HepG2 (cell line): ENCODE results near the gene PTMA. TPM values are rescaled to one million over a fixed set of nuclear protein-coding genes. Genes with fewer than 3 reads are reported as not detected.

Experiments
- CHD2 ChIP-seq: IDR thresholded peaks from 2 replicates; pipeline ENCODE4 v1.6.1; 2011; ENCODE audit warnings: low read depth, low read length, improper control_type of control experiment
- NFKBIZ ChIP-seq: IDR thresholded peaks from 2 replicates; pipeline ENCODE4 v1.6.1; 2018; ENCODE audit warnings: missing genetic modification reagents, missing compliant biosample characterization
- NR3C1 ChIP-seq: sonication (generic); formaldehyde crosslinking; IDR thresholded peaks from 2 replicates; pipeline ENCODE4 v1.4.0; 2020; ENCODE audit warnings: missing genetic modification reagents
- PPARG ChIP-seq: conservative IDR thresholded peaks from 2 replicates; pipeline ENCODE4 v1.6.1; 2016; ENCODE audit warnings: missing biosample characterization, missing genetic modification reagents
- RAD51 ChIP-seq: fragments of 450-650 bp; IDR thresholded peaks from 2 replicates; pipeline ENCODE4 v1.6.1; 2016; ENCODE audit warnings: borderline replicate concordance
- SOX13 ChIP-seq, 3 experiments: fragments of 450-650 bp in 1 of 3; sonication (generic) in 1 of 3; formaldehyde crosslinking in 1 of 3; IDR thresholded peaks in 2 of 3; conservative IDR thresholded peaks in 1 of 3; 2 replicates each; pipeline versions ENCODE4 v1.5.0 to v1.6.1; 2016 to 2020; ENCODE audit warnings: antibody characterized with exemption in 1 of 3, mild to moderate bottlenecking in 1 of 3, missing compliant biosample characterization in 1 of 3, missing genetic modification reagents in 1 of 3, moderate library complexity in 1 of 3
- ZBTB3 ChIP-seq: sonication (generic); formaldehyde crosslinking; IDR thresholded peaks from 2 replicates; pipeline ENCODE4 v1.4.0; 2020; ENCODE audit warnings: low read depth, mild to moderate bottlenecking, moderate library complexity, missing genetic modification reagents, borderline replicate concordance
- ZC3H4 ChIP-seq: sonication (generic); formaldehyde crosslinking; IDR thresholded peaks from 2 replicates; pipeline ENCODE4 v1.4.0; 2020; ENCODE audit warnings: missing genetic modification reagents, borderline replicate concordance
- ZNF780A ChIP-seq: sonication (generic); formaldehyde crosslinking; IDR thresholded peaks from 2 replicates; pipeline ENCODE4 v1.8.0; 2022; ENCODE audit warnings: mild to moderate bottlenecking, missing genetic modification reagents, moderate library complexity
- ZNF781 ChIP-seq: sonication (generic); formaldehyde crosslinking; IDR thresholded peaks from 2 replicates; pipeline ENCODE4 v1.5.1; 2020; ENCODE audit warnings: borderline replicate concordance, mild to moderate bottlenecking, missing genetic modification reagents; ENCODE audit errors: not compliant biosample characterization
- ZSCAN31 ChIP-seq: sonication (generic); formaldehyde crosslinking; IDR thresholded peaks from 2 replicates; pipeline ENCODE4 v1.5.0; 2020; ENCODE audit warnings: low read depth, mild to moderate bottlenecking, missing genetic modification reagents
- polyA plus RNA-seq, 8 experiments: library from polyadenylated mRNA; depleted of rRNA in 3 of 8; stranded (reverse) in 7 of 8; unstranded in 1 of 8; fragments of >200 nt; fragmentation: Illumina TruSeq in 4 of 8; extraction: Trizol in 4 of 8; gene quantifications; 2 replicates each; pipeline versions ENCODE4 v1.2.1 to v1.2.3, GENCODE V29; 2011 to 2016; ENCODE audit warnings: low read depth in 4 of 8, missing spikeins in 1 of 8, mixed read lengths in 1 of 8; ENCODE audit not compliant: insufficient read depth in 1 of 8
- total RNA-seq, 5 experiments: library from RNA; depleted of rRNA; stranded (reverse); fragments of >200 nt; fragmentation: Illumina TruSeq; extraction: Trizol; gene quantifications; 2 replicates each; pipeline ENCODE4 v1.2.3, GENCODE V29; 2016; ENCODE audit warnings: low read depth in 1 of 5
- TF ChIP-seq, protein P1 (sequence below), 2 experiments: fragments of 450-650 bp in 1 of 2; sonication (generic) in 1 of 2; formaldehyde crosslinking in 1 of 2; IDR thresholded peaks; 2 replicates each; pipeline versions ENCODE4 v1.6.1 to v1.8.0; 2016 to 2022; ENCODE audit warnings: antibody characterized with exemption in 1 of 2, mild to moderate bottlenecking in 1 of 2, missing genetic modification reagents in 1 of 2
- TF ChIP-seq, protein P2 (sequence below): sonication (generic); formaldehyde crosslinking; IDR thresholded peaks from 2 replicates; pipeline ENCODE4 v1.5.0; 2020; ENCODE audit warnings: missing genetic modification reagents, mild to moderate bottlenecking, borderline replicate concordance
- TF ChIP-seq, protein P3 (sequence below): sonication (generic); formaldehyde crosslinking; IDR thresholded peaks from 2 replicates; pipeline ENCODE4 v1.5.0; 2020; ENCODE audit warnings: missing genetic modification reagents

PTMA gene
- total and polyA plus RNA-seq, 2 of the 13 experiments (the other 11 are each of a cell fraction or from before 2014, with no cell fraction given), result 190 to 1,086 TPM

DNA sequence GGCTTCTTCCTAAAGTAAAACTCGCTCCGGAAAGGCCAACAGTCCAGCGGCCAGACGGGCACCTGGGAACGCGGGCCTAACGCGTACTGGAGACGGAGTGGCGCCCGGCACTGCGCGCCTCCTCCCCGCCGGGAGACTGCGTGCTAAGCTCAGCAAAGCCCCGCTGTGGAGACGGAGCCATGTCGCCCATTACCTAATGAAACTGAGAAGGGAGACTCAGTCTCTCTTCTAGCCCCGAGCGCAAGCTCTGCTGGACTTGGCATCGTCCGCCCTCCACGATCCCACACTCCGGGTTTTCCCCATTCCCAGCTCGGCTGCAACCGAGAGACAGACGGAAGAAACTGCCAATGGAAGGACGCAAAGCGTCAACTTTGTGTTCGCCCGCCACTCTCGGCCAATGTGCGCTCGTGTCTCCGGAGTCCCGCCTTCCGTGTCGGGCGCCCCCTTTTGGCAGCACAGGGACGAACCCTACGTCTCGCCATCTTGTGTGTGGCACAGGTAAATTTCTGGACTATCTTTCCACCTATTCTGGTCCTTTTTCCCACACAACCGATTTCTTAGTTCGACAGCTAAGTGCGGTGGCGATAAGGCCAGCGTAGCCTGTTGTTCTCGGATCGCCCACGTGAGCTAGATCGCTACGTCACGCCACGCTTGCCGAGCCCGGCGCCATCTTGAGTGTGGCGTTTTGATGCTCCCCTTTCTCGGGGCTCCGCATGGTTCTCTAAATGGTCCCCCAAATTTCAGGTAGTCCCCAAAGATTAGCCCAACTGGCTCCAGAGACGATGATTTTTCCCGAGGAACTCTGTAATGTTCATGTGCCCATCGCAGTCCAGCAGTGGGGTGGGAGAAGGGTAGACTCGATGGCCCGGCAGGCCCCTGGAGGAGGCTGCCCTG, 1.3 kb upstream of the PTMA start (continued):
- TF ChIP-seq, protein P1, sequence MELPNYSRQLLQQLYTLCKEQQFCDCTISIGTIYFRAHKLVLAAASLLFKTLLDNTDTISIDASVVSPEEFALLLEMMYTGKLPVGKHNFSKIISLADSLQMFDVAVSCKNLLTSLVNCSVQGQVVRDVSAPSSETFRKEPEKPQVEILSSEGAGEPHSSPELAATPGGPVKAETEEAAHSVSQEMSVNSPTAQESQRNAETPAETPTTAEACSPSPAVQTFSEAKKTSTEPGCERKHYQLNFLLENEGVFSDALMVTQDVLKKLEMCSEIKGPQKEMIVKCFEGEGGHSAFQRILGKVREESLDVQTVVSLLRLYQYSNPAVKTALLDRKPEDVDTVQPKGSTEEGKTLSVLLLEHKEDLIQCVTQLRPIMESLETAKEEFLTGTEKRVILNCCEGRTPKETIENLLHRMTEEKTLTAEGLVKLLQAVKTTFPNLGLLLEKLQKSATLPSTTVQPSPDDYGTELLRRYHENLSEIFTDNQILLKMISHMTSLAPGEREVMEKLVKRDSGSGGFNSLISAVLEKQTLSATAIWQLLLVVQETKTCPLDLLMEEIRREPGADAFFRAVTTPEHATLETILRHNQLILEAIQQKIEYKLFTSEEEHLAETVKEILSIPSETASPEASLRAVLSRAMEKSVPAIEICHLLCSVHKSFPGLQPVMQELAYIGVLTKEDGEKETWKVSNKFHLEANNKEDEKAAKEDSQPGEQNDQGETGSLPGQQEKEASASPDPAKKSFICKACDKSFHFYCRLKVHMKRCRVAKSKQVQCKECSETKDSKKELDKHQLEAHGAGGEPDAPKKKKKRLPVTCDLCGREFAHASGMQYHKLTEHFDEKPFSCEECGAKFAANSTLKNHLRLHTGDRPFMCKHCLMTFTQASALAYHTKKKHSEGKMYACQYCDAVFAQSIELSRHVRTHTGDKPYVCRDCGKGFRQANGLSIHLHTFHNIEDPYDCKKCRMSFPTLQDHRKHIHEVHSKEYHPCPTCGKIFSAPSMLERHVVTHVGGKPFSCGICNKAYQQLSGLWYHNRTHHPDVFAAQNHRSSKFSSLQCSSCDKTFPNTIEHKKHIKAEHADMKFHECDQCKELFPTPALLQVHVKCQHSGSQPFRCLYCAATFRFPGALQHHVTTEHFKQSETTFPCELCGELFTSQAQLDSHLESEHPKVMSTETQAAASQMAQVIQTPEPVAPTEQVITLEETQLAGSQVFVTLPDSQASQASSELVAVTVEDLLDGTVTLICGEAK (IDR thresholded peaks at IDR 0.05), result no peak
- TF ChIP-seq, protein P1 (CRISPR knock-in tag; IDR thresholded peaks at IDR 0.05), result no peak
- peak; percentile 59; the same call in 1 of the 2 replicates for TF ChIP-seq ZSCAN31 (CRISPR knock-in tag)
- no peak; the same call in 1 of the 2 replicates for TF ChIP-seq SOX13 (IDR thresholded peaks at IDR 0.05)
- TF ChIP-seq SOX13 (CRISPR knock-in tag; conservative IDR thresholded peaks at IDR 0.05 in 1 of 2, IDR thresholded peaks at IDR 0.05 in 1 of 2), result peak in 1 of 2 experiments; percentile 60; a peak in 2 of 4 replicates
- TF ChIP-seq NFKBIZ (CRISPR knock-in tag), result 0 out of 2 replicates have a peak, but pooled peaks have one; percentile 29
- TF ChIP-seq ZNF780A (CRISPR knock-in tag), result peak; percentile 69
- TF ChIP-seq ZC3H4 (CRISPR knock-in tag), result peak; percentile 72; the same call in 1 of the 2 replicates
- no peak for TF ChIP-seq ZNF781
- TF ChIP-seq CHD2, result peak; percentile 51; the same call in 1 of the 2 replicates
- TF ChIP-seq, protein P2, sequence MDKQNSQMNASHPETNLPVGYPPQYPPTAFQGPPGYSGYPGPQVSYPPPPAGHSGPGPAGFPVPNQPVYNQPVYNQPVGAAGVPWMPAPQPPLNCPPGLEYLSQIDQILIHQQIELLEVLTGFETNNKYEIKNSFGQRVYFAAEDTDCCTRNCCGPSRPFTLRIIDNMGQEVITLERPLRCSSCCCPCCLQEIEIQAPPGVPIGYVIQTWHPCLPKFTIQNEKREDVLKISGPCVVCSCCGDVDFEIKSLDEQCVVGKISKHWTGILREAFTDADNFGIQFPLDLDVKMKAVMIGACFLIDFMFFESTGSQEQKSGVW (CRISPR knock-in tag), result 0 out of 2 replicates have a peak, but pooled peaks have one; percentile 79
- TF ChIP-seq ZBTB3 (CRISPR knock-in tag), result no peak; the same call in 1 of the 2 replicates
- TF ChIP-seq, protein P3, sequence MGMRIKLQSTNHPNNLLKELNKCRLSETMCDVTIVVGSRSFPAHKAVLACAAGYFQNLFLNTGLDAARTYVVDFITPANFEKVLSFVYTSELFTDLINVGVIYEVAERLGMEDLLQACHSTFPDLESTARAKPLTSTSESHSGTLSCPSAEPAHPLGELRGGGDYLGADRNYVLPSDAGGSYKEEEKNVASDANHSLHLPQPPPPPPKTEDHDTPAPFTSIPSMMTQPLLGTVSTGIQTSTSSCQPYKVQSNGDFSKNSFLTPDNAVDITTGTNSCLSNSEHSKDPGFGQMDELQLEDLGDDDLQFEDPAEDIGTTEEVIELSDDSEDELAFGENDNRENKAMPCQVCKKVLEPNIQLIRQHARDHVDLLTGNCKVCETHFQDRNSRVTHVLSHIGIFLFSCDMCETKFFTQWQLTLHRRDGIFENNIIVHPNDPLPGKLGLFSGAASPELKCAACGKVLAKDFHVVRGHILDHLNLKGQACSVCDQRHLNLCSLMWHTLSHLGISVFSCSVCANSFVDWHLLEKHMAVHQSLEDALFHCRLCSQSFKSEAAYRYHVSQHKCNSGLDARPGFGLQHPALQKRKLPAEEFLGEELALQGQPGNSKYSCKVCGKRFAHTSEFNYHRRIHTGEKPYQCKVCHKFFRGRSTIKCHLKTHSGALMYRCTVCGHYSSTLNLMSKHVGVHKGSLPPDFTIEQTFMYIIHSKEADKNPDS (CRISPR knock-in tag), result 0 out of 2 replicates have a peak, but pooled peaks have one; percentile 80
- TF ChIP-seq RAD51, result no peak
- TF ChIP-seq PPARG (CRISPR knock-in tag), result no peak
- TF ChIP-seq NR3C1, result no peak
